HCT116 (cell line): ENCODE measurements around the gene SLC28A3. TPM values are rescaled to one million over a fixed set of nuclear protein-coding genes. Genes with fewer than 3 reads are reported as not detected.
"Not testable (repeated sequence)": the region's sequence is repeated elsewhere in the genome, so short reads cannot be mapped to it uniquely, and the experiment has no call there.

ENCODE experiments used
- ATAC-seq: fragments of 200-7000 bp; cut with Tn5 transposase; 2 replicates; pipeline ENCODE4 v1.9.1; 2020; ENCODE audit warnings: mild to moderate bottlenecking, moderate library complexity
- BruUV-seq: library from RNA; stranded (reverse); fragments of 400-500 nt; replicated peaks from 2 replicates; lab custom pipeline; 2021; lab: Mats Ljungman, UMichigan
- CTCF ChIA-PET: fragments of 300-600 bp; sonication (Branson Sonifier 250); formaldehyde crosslinking; loops from one replicate; lab custom pipeline; 2021; ENCODE audit warnings: antibody characterized with exemption; lab: Charles Lee
- POLR2A ChIA-PET: fragments of 300-600, 350-600 bp; sonication (Branson Sonifier 250); formaldehyde crosslinking; loops from one replicate; lab custom pipeline; 2021; ENCODE audit warnings: antibody characterized with exemption; lab: Charles Lee
- RAD21 ChIA-PET, 2 experiments: fragments of 300-600 bp; sonication (Branson Sonifier 250); formaldehyde crosslinking; loops; one replicate each; lab custom pipeline; 2023; ENCODE audit warnings: low total read pairs in 2 of 2; ENCODE audit not compliant: uncharacterized antibody in 2 of 2, unreplicated experiment in 2 of 2, low non-redundant PET in 1 of 2; lab: Charles Lee
- DNase-seq: peaks from one replicate; pipeline ENCODE4 v3.0.0-alpha.2; 2010; ENCODE audit warnings: low read depth, low spot score
- H2AFZ ChIP-seq: fragments of 200-600 bp; shearing (Covaris generic), sonication (generic); 2 replicates; pipeline ENCODE4 v1.6.1; 2017; ENCODE audit warnings: low read depth, mixed run types, mixed read lengths, antibody characterized with exemption, low read length; ENCODE audit not compliant: poor library complexity, severe bottlenecking
- H3K27ac ChIP-seq: 2 replicates; pipeline ENCODE4 v1.5.1; 2012; ENCODE audit warnings: low read depth, low read length
- H3K27me3 ChIP-seq: fragments of 200-600 bp; sonication (generic); 2 replicates; pipeline ENCODE4 v1.6.1; 2016; ENCODE audit warnings: mixed run types, low read length, mixed read lengths; ENCODE audit not compliant: insufficient read depth
- H3K36me3 ChIP-seq, 2 experiments: fragments of 200-500 bp in 1 of 2; fragments of 200-600 bp in 1 of 2; sonication (Bioruptor generic) in 1 of 2; sonication (generic) in 1 of 2; 2 replicates each; pipeline versions ENCODE4 v1.5.1 to v1.6.1; 2014 to 2016; ENCODE audit warnings: low read length in 2 of 2, inconsistent platforms in 1 of 2, mixed read lengths in 1 of 2, mixed run types in 1 of 2; ENCODE audit not compliant: insufficient read depth in 2 of 2, control insufficient read depth in 1 of 2
- H3K4me1 ChIP-seq, 2 experiments: fragments of 200-600 bp in 1 of 2; sonication (generic) in 1 of 2; 2 replicates each; pipeline versions ENCODE4 v1.5.1 to v1.6.1; 2012 to 2017; ENCODE audit warnings: low read length in 2 of 2, inconsistent platforms in 1 of 2, mild to moderate bottlenecking in 1 of 2, mixed read lengths in 1 of 2, mixed run types in 1 of 2, moderate library complexity in 1 of 2; ENCODE audit not compliant: insufficient read depth in 2 of 2, control insufficient read depth in 1 of 2
- H3K4me2 ChIP-seq: fragments of 200-600 bp; sonication (generic); 2 replicates; pipeline ENCODE4 v1.6.1; 2017; ENCODE audit warnings: mixed run types, low read length, mixed read lengths
- H3K4me3 ChIP-seq, 2 experiments: fragments of 200-600 bp in 1 of 2; sonication (generic) in 1 of 2; replicated peaks in 1 of 2; 2 replicates each; pipeline ENCODE4 v1.5.1; 2011 to 2016; ENCODE audit warnings: low read length in 2 of 2, control low read depth in 1 of 2, low read depth in 1 of 2, mild to moderate bottlenecking in 1 of 2, mixed read lengths in 1 of 2, mixed run types in 1 of 2
- H3K79me2 ChIP-seq: fragments of 200-600 bp; sonication (generic); 2 replicates; pipeline ENCODE4 v1.6.1; 2017; ENCODE audit warnings: mild to moderate bottlenecking, mixed run types, low read length, moderate library complexity, mixed read lengths; ENCODE audit not compliant: insufficient read depth
- H3K9ac ChIP-seq: fragments of 200-600 bp; sonication (generic); 2 replicates; pipeline ENCODE4 v1.6.1; 2016; ENCODE audit warnings: low read length, mixed read lengths
- H3K9me2 ChIP-seq: fragments of 200-600 bp; sonication (generic), shearing (Covaris generic); 2 replicates; pipeline ENCODE4 v1.6.1; 2017; ENCODE audit warnings: mixed run types, mild to moderate bottlenecking, moderate library complexity; ENCODE audit not compliant: insufficient read depth
- H3K9me3 ChIP-seq, 2 experiments: fragments of 200-500 bp in 1 of 2; fragments of 200-600 bp in 1 of 2; sonication (Bioruptor generic) in 1 of 2; sonication (generic) in 1 of 2; 2 replicates each; pipeline ENCODE4 v1.6.1; 2014 to 2017; ENCODE audit warnings: low read length in 2 of 2, mixed read lengths in 2 of 2, inconsistent platforms in 1 of 2, low read depth in 1 of 2, mild to moderate bottlenecking in 1 of 2, mixed run types in 1 of 2, moderate library complexity in 1 of 2; ENCODE audit not compliant: control insufficient read depth in 1 of 2, insufficient read depth in 1 of 2
- H4K20me1 ChIP-seq: fragments of 200-600 bp; sonication (generic), shearing (Covaris generic); 2 replicates; pipeline ENCODE4 v1.6.1; 2017; ENCODE audit warnings: mixed run types, mild to moderate bottlenecking, moderate library complexity; ENCODE audit not compliant: insufficient read depth
- CBX3 ChIP-seq: IDR thresholded peaks from 2 replicates; pipeline ENCODE4 v1.6.1; 2012; ENCODE audit warnings: low read depth
- CEBPB ChIP-seq: IDR thresholded peaks from 2 replicates; pipeline ENCODE4 v1.6.1; 2012; ENCODE audit warnings: low read depth
- EGR1 ChIP-seq: IDR thresholded peaks from 2 replicates; pipeline ENCODE4 v1.6.1; 2012; ENCODE audit warnings: low read depth
- ELF1 ChIP-seq: IDR thresholded peaks from 2 replicates; pipeline ENCODE4 v1.6.1; 2012; ENCODE audit warnings: low read depth, borderline replicate concordance
- FOSL1 ChIP-seq: IDR thresholded peaks from 2 replicates; pipeline ENCODE4 v1.6.1; 2012; ENCODE audit warnings: low read depth
- POLR2AphosphoS5 ChIP-seq: IDR thresholded peaks from 2 replicates; pipeline ENCODE4 v1.6.1; 2011; ENCODE audit warnings: mild to moderate bottlenecking, low read depth, low read length, moderate library complexity
- RAD21 ChIP-seq: IDR thresholded peaks from 2 replicates; pipeline ENCODE4 v1.6.1; 2012; ENCODE audit warnings: low read depth, mild to moderate bottlenecking
- SRF ChIP-seq: IDR thresholded peaks from 2 replicates; pipeline ENCODE4 v1.6.1; 2012; ENCODE audit warnings: low read depth
- ZFX ChIP-seq: fragments of 450-650 bp; IDR thresholded peaks from 2 replicates; pipeline ENCODE4 v1.6.1; 2017
- intact Hi-C: fragments of 100-400 bp; cut with micrococcal nuclease; formaldehyde crosslinking; loops from 2 replicates; pipeline ENCODE4 v1.10.0; 2022
- total RNA-seq: library from RNA; stranded (reverse); gene quantifications from one replicate; pipeline ENCODE4 v1.2.1, GENCODE V29; 2021; ENCODE audit not compliant: unreplicated experiment
- TF ChIP-seq, protein P1 (sequence below): IDR thresholded peaks from 2 replicates; pipeline ENCODE4 v1.6.1; 2012
- TF ChIP-seq, protein P2 (sequence below), 3 experiments: fragments of 200-600 bp in 1 of 3; sonication (generic) in 1 of 3; IDR thresholded peaks in 2 of 3; conservative IDR thresholded peaks in 1 of 3; 2 replicates each; pipeline ENCODE4 v1.5.1; 2012 to 2017; ENCODE audit warnings: low read depth in 2 of 3, low read length in 2 of 3, antibody characterized with exemption in 1 of 3, borderline replicate concordance in 1 of 3, control low read depth in 1 of 3, mild to moderate bottlenecking in 1 of 3, mixed read lengths in 1 of 3, mixed run types in 1 of 3, moderate library complexity in 1 of 3; ENCODE audit not compliant: insufficient read depth in 1 of 3
- TF ChIP-seq, protein P3 (sequence below): IDR thresholded peaks from 2 replicates; pipeline ENCODE4 v1.6.1; 2011; ENCODE audit warnings: mild to moderate bottlenecking, low read length, moderate library complexity; ENCODE audit not compliant: insufficient replicate concordance; ENCODE audit errors: extremely low read depth
- TF ChIP-seq, protein P4 (sequence below): IDR thresholded peaks from 2 replicates; pipeline ENCODE4 v1.6.1; 2012

SLC28A3 gene
- total RNA-seq, 1 experiment from 2014 or later, result not detected

DNA sequence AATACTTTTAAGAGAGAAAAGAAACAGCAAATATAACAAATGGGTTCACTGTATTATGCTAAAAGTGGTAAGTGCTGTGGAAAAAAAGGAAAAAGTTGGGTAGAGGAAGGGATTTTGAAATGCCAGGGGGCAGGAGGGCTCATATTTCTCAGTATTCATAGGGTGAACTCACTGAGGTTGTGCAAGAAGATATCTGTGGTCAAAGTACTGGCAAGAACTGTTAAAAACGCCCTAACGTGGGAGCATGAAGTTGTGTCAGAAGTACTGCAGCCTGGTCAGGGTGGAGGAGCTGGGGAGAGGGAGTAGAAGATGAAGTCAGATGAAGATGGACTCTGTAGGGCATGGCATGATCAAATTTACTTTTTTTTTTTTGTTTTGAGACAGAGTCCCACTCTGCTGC is 31.2 kb upstream of the SLC28A3 start (continued):
- TF ChIP-seq, protein P1, sequence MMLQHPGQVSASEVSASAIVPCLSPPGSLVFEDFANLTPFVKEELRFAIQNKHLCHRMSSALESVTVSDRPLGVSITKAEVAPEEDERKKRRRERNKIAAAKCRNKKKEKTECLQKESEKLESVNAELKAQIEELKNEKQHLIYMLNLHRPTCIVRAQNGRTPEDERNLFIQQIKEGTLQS, result no peak

DNA sequence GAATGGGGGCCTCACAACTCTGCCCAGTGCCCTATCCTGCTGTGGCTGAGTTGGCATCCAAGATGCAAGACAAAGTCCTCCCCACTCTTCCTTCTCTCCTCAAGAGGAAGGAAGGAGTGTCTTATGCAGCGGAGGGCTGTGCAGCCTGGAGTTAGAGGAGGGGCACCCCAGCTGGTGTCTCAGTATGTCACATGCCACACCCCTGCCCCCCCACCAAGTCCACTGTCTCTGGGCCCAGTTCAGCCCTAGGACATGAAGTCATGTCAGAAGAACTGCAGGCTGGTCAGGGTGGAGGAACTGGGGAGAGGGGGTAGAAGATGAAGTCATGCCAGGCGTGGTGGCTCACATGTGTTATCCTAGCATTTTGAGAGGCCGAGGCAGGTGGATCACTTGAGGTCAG is 28.0 kb upstream of the SLC28A3 start:
- Histone ChIP-seq H3K9ac (no peak overlapping the region), H2AFZ (no peak overlapping the region), H3K79me2 (no peaks in the 10 kb centered on the region), H3K4me2 (no peak overlapping the region), H4K20me1 (no peaks in the 10 kb centered on the region), H3K27me3 (no peaks in the 10 kb centered on the region), H3K4me3 (no peak overlapping the region), H3K4me1 (no peaks in the 10 kb centered on the region), H3K36me3 (no peaks in the 10 kb centered on the region), H3K9me2 (no peaks in the 10 kb centered on the region), H3K27ac (no peak overlapping the region), H3K9me3 (no peaks in the 10 kb centered on the region)
- intact Hi-C loops, result no loop called here
- POLR2A ChIA-PET, result no interaction called here
- ATAC-seq (no peak), DNase-seq (no peak)
- no peak for TF ChIP-seq ELF1
- TF ChIP-seq, protein P2, sequence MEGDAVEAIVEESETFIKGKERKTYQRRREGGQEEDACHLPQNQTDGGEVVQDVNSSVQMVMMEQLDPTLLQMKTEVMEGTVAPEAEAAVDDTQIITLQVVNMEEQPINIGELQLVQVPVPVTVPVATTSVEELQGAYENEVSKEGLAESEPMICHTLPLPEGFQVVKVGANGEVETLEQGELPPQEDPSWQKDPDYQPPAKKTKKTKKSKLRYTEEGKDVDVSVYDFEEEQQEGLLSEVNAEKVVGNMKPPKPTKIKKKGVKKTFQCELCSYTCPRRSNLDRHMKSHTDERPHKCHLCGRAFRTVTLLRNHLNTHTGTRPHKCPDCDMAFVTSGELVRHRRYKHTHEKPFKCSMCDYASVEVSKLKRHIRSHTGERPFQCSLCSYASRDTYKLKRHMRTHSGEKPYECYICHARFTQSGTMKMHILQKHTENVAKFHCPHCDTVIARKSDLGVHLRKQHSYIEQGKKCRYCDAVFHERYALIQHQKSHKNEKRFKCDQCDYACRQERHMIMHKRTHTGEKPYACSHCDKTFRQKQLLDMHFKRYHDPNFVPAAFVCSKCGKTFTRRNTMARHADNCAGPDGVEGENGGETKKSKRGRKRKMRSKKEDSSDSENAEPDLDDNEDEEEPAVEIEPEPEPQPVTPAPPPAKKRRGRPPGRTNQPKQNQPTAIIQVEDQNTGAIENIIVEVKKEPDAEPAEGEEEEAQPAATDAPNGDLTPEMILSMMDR (IDR thresholded peaks at IDR 0.05 in 2 of 3, conservative IDR thresholded peaks at IDR 0.05 in 1 of 3; ENCODE audit: borderline replicate concordance in 1 of 3, insufficient read depth in 1 of 3, low read depth in 2 of 3, low read length in 2 of 3), result no peak
- no peak for TF ChIP-seq FOSL1
- no peak for TF ChIP-seq ZFX
- TF ChIP-seq, protein P1, result no peak
- no peak for TF ChIP-seq RAD21
- TF ChIP-seq, protein P3, sequence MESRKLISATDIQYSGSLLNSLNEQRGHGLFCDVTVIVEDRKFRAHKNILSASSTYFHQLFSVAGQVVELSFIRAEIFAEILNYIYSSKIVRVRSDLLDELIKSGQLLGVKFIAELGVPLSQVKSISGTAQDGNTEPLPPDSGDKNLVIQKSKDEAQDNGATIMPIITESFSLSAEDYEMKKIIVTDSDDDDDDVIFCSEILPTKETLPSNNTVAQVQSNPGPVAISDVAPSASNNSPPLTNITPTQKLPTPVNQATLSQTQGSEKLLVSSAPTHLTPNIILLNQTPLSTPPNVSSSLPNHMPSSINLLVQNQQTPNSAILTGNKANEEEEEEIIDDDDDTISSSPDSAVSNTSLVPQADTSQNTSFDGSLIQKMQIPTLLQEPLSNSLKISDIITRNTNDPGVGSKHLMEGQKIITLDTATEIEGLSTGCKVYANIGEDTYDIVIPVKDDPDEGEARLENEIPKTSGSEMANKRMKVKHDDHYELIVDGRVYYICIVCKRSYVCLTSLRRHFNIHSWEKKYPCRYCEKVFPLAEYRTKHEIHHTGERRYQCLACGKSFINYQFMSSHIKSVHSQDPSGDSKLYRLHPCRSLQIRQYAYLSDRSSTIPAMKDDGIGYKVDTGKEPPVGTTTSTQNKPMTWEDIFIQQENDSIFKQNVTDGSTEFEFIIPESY, result no peak
- TF ChIP-seq, protein P4, sequence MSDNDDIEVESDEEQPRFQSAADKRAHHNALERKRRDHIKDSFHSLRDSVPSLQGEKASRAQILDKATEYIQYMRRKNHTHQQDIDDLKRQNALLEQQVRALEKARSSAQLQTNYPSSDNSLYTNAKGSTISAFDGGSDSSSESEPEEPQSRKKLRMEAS, result no peak
- no peak for TF ChIP-seq CBX3
- TF ChIP-seq CEBPB, result no peak
- no peak for TF ChIP-seq SRF
- no peak for TF ChIP-seq POLR2AphosphoS5
- TF ChIP-seq EGR1, result no peak
- CTCF ChIA-PET, result no interaction called here
- BruUV-seq, result no TSS peak
- RAD21 ChIA-PET, result no interaction called here

DNA sequence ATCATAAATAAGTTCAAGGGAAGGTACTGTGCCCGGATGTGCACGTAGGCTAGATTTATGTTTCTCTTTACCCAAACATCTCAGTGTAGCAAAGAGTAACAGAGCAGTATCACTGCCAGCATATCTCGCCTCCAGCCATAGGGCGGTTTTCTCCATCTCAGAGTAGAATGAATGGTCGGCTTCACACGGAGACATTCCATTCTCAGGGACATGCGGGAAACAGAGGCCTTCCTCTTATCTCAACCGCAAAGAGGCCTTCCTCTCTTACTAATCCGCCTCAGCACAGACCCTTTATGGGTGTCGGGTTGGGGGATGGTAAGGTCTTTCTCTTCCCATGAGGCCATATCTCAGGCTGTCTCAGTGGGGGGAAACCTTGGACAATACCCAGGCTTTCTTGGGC is 27.2 kb upstream of the SLC28A3 start:
- RAD21 ChIA-PET, H3K79me2 ChIP-seq, H3K4me2 ChIP-seq, H3K9ac ChIP-seq, H3K27ac ChIP-seq, H4K20me1 ChIP-seq, H2AFZ ChIP-seq, H3K4me3 ChIP-seq, DNase-seq, H3K9me2 ChIP-seq, H3K9me3 ChIP-seq, POLR2A ChIA-PET, BruUV-seq, CTCF ChIA-PET, ATAC-seq, H3K36me3 ChIP-seq, H3K27me3 ChIP-seq, H3K4me1 ChIP-seq, intact Hi-C loops: not testable (repeated sequence)
